Panc1 (cell line): ENCODE measurements around the gene IFT27.

Source experiments
- TF ChIP-seq, protein P1 (sequence below), 2 experiments: IDR thresholded peaks; 2 replicates each; pipeline ENCODE4 v1.6.1; 2011 to 2012; ENCODE audit warnings: low read depth in 2 of 2, control low read depth in 1 of 2, low read length in 1 of 2, mild to moderate bottlenecking in 1 of 2, moderate library complexity in 1 of 2; ENCODE audit not compliant: insufficient read depth in 1 of 2
- TF ChIP-seq, protein P2 (sequence below): fragments of 450-650 bp; IDR thresholded peaks from 2 replicates; pipeline ENCODE4 v1.5.1; 2017; ENCODE audit warnings: mild to moderate bottlenecking

DNA sequence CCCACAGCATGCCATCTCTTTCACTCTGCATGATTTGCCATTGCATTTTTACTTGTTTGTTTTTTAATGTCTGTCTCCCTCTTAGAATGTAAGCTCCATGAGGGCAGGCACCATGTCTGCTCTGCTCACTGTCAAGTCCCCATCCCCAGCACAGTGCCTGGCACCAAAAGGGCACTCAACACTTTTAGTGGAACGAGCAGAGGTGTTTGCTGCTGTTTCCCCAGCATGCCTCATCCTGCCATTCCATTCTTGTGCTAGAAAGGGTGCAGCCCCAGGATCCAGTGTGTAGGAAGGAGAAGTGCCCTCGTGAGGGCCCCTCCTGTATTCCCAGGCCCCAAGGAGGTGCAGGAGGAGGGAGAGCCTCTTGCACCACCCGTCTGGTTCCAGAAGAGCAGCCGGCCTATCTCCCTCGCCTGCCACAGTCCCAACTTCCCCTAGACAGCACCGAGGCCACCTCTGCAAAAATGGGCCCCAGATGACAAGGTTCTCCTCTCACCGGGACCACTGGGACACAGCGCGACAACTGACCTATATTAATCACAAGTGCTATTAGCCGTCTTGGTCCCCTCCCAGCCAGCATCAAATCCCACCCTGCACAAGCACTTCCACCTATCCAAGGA lies 39.1 kb downstream of the IFT27 start:
- TF ChIP-seq, protein P1, sequence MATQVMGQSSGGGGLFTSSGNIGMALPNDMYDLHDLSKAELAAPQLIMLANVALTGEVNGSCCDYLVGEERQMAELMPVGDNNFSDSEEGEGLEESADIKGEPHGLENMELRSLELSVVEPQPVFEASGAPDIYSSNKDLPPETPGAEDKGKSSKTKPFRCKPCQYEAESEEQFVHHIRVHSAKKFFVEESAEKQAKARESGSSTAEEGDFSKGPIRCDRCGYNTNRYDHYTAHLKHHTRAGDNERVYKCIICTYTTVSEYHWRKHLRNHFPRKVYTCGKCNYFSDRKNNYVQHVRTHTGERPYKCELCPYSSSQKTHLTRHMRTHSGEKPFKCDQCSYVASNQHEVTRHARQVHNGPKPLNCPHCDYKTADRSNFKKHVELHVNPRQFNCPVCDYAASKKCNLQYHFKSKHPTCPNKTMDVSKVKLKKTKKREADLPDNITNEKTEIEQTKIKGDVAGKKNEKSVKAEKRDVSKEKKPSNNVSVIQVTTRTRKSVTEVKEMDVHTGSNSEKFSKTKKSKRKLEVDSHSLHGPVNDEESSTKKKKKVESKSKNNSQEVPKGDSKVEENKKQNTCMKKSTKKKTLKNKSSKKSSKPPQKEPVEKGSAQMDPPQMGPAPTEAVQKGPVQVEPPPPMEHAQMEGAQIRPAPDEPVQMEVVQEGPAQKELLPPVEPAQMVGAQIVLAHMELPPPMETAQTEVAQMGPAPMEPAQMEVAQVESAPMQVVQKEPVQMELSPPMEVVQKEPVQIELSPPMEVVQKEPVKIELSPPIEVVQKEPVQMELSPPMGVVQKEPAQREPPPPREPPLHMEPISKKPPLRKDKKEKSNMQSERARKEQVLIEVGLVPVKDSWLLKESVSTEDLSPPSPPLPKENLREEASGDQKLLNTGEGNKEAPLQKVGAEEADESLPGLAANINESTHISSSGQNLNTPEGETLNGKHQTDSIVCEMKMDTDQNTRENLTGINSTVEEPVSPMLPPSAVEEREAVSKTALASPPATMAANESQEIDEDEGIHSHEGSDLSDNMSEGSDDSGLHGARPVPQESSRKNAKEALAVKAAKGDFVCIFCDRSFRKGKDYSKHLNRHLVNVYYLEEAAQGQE (IDR thresholded peaks at IDR 0.05; ENCODE audit: insufficient read depth in 1 of 2, low read depth in 2 of 2, low read length in 1 of 2): no peak
- TF ChIP-seq, protein P2, sequence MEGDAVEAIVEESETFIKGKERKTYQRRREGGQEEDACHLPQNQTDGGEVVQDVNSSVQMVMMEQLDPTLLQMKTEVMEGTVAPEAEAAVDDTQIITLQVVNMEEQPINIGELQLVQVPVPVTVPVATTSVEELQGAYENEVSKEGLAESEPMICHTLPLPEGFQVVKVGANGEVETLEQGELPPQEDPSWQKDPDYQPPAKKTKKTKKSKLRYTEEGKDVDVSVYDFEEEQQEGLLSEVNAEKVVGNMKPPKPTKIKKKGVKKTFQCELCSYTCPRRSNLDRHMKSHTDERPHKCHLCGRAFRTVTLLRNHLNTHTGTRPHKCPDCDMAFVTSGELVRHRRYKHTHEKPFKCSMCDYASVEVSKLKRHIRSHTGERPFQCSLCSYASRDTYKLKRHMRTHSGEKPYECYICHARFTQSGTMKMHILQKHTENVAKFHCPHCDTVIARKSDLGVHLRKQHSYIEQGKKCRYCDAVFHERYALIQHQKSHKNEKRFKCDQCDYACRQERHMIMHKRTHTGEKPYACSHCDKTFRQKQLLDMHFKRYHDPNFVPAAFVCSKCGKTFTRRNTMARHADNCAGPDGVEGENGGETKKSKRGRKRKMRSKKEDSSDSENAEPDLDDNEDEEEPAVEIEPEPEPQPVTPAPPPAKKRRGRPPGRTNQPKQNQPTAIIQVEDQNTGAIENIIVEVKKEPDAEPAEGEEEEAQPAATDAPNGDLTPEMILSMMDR: no peak
